ENCODE results near the gene ARHGEF26. TPM values are rescaled to one million over a fixed set of nuclear protein-coding genes. Genes with fewer than 3 reads are reported as not detected.

ARHGEF26 gene
- total and polyA plus RNA-seq, 8 donors: 3.9 to 40.6 (median 20.9) TPM

DNA sequence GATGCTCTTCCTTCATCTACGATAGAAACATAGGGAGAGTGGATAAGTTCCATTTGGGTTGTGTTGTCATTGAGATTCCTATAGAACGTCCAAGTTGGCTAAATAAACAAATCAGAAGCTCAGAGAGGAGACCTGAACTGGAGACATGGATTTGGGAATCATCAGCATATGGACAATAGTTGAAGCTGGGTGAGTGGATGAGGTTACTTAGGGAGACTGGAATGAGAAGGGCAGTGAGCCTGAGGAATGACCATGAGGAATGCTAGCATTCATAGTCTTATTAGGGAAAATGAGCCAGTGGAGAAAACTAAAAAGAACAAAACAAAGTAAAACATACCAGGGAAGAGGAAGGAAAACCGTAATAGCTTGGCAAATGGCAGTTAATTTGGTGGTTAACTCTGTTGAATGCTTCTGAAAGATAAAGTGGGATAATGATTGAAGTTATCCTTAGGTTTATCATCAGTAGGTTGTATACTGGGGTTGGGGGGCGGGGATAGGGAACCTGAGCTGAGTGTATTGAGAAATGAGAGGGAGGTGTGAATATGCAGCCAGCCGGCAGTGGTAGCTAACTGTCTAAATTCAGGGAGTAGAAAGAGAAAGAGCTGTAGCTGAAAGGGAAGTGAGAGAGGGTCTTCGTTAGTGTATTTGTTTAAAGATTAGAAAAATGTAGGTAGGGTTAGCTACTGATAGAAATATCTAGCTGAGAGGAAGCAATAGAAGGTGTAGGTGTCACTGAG is 74.6 kb downstream of the ARHGEF26 start:
- no peak for TF ChIP-seq EP300 (IDR thresholded peaks at IDR 0.05)
- no peak for TF ChIP-seq POLR2A (IDR thresholded peaks at IDR 0.05)
- TF ChIP-seq POLR2AphosphoS5 (IDR thresholded peaks at IDR 0.05): no peak
- TF ChIP-seq, protein P1, sequence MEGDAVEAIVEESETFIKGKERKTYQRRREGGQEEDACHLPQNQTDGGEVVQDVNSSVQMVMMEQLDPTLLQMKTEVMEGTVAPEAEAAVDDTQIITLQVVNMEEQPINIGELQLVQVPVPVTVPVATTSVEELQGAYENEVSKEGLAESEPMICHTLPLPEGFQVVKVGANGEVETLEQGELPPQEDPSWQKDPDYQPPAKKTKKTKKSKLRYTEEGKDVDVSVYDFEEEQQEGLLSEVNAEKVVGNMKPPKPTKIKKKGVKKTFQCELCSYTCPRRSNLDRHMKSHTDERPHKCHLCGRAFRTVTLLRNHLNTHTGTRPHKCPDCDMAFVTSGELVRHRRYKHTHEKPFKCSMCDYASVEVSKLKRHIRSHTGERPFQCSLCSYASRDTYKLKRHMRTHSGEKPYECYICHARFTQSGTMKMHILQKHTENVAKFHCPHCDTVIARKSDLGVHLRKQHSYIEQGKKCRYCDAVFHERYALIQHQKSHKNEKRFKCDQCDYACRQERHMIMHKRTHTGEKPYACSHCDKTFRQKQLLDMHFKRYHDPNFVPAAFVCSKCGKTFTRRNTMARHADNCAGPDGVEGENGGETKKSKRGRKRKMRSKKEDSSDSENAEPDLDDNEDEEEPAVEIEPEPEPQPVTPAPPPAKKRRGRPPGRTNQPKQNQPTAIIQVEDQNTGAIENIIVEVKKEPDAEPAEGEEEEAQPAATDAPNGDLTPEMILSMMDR (IDR thresholded peaks at IDR 0.05): no peak
- no peak overlapping the region for H3K4me3 ChIP-seq
- no peak for DNase-seq
- H3K4me1 ChIP-seq: no peaks in the 10 kb centered on the region
- no peak overlapping the region for H3K27ac ChIP-seq
- H3K9me3 ChIP-seq: no peaks in the 10 kb centered on the region
- 61 to 80% (median 70%) methylated on average over 6 of the region's 6 CpGs for WGBS, 5 donors
- intact Hi-C loops (cut with DNase I; ENCODE audit: low total_unique reads): no loop called here
- H3K36me3 ChIP-seq: peaks cover 0 to 64% (median 53%) of the 10 kb centered on the region in 4 donors
- H3K27me3 ChIP-seq: no peaks in the 10 kb centered on the region

DNA sequence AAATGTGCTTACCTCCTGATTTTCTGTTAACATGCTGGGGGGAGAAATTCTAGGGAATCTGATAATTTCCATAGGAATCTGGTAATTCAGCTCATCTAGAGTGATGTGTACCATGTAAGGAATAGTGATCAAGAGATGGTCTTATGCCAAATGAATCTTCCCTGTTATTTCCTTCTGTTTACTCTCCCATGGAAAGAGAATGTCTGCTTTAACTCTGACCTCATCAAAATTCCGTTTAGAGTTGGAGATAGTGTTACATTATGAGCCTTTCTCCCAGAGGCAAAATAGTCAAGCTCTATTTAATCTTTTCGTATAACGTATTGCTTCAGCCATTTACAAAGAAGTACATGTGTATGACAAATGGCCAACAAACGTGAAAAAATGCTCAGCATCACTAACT is 76.6 kb downstream of the ARHGEF26 start:
- Histone ChIP-seq H3K4me3 (no peak overlapping the region), H3K27me3 (no peaks in the 10 kb centered on the region), H3K36me3 (peaks cover 0 to 54% (median 46%) of the 10 kb centered on the region in 4 donors), H3K4me1 (no peaks in the 10 kb centered on the region), H3K9me3 (no peaks in the 10 kb centered on the region), H3K27ac (no peak overlapping the region)
- TF ChIP-seq POLR2A (IDR thresholded peaks at IDR 0.05): no peak
- TF ChIP-seq, protein P1 (IDR thresholded peaks at IDR 0.05): no peak
- TF ChIP-seq POLR2AphosphoS5 (IDR thresholded peaks at IDR 0.05): no peak
- no peak for TF ChIP-seq EP300 (IDR thresholded peaks at IDR 0.05)
- intact Hi-C loops (cut with DNase I; ENCODE audit: low total_unique reads): no loop called here
- DNase-seq: no peak
- 76 to 82% (median 79%) methylated on average over 4 of the region's 4 CpGs for WGBS, 5 donors

DNA sequence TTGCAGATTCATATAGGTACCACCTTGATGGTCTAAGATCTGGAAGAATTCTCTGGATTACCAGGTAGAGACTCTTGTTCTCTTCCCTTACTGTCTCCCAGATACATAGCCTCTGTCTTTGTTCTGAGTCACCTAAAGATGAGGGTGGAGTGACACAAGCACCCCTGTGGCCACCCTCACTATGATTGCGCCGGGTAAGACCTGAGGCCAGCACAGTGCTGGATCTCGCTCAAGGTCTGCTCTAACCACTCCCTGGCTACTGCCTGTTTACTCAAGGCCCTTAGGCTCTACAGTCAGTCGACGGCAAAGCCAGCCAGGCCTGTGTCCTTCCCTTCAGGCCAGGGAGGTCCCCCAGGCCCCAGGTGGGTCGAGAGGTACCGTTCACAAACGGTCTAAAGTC is 88.3 kb downstream of the ARHGEF26 start:
- no peak overlapping the region for H3K27ac ChIP-seq
- WGBS, 5 donors: 91 to 99% (median 97%) methylated on average over 8 of the region's 8 CpGs
- no peak overlapping the region for H3K4me3 ChIP-seq
- no peak for DNase-seq
- TF ChIP-seq POLR2AphosphoS5 (IDR thresholded peaks at IDR 0.05): no peak
- TF ChIP-seq, protein P1 (IDR thresholded peaks at IDR 0.05): no peak
- no peak for TF ChIP-seq POLR2A (IDR thresholded peaks at IDR 0.05)
- TF ChIP-seq EP300 (IDR thresholded peaks at IDR 0.05): no peak
- peaks cover 0 to 10% (median 0%) of the 10 kb centered on the region in 4 donors for H3K9me3 ChIP-seq
- H3K27me3 ChIP-seq: no peaks in the 10 kb centered on the region
- intact Hi-C loops (cut with DNase I; ENCODE audit: low total_unique reads): no loop called here
- H3K4me1 ChIP-seq: no peaks in the 10 kb centered on the region
- H3K36me3 ChIP-seq: peaks cover 3 to 63% (median 30%) of the 10 kb centered on the region in 4 donors

DNA sequence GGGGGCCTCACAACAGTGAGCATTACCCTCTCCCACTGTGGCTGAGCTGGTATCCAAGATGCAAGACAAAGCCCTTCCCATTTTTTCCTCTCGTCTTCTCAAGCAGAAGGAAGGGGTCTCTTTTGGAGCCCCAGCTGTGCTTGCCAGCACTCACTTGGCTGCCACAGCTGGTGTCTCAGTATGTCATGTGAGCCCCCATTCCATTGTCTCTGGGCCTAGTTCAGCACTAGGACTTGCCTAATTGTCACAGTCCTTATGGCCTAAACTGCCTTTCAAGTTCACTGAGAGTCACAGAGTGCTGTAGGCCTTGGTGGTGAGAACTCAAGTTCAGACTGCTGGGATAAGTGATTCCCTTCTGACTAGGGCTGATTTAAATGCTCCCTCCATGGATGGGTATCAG is 89.8 kb downstream of the ARHGEF26 start:
- no peak for DNase-seq
- TF ChIP-seq POLR2AphosphoS5 (IDR thresholded peaks at IDR 0.05) (no peak), POLR2A (IDR thresholded peaks at IDR 0.05) (no peak), EP300 (IDR thresholded peaks at IDR 0.05) (no peak)
- TF ChIP-seq, protein P1 (IDR thresholded peaks at IDR 0.05): no peak
- intact Hi-C loops (cut with DNase I; ENCODE audit: low total_unique reads): no loop called here
- WGBS, 5 donors: 90 to 100% (median 94%) methylated on average over 1 of the region's 1 CpG
- Histone ChIP-seq H3K27me3 (no peaks in the 10 kb centered on the region), H3K4me3 (no peak overlapping the region), H3K4me1 (no peaks in the 10 kb centered on the region), H3K27ac (no peak overlapping the region), H3K36me3 (peaks cover 3 to 60% (median 32%) of the 10 kb centered on the region in 4 donors), H3K9me3 (no peaks in the 10 kb centered on the region)
